Subcutaneous abdominal adipose tissue (tissue), 5 donors: ENCODE results near the gene SH3PXD2B.

Experiments
- H3K27ac ChIP-seq: one replicate; pipeline ENCODE4 v1.7.0; 2013; ENCODE audit warnings: low read depth, mild to moderate bottlenecking, inconsistent platforms, low read length, moderate library complexity
- H3K27me3 ChIP-seq, 5 donors: one replicate each; pipeline ENCODE4 v1.7.0; 2013; ENCODE audit warnings: low read length in 5 of 5, inconsistent platforms in 1 of 5; ENCODE audit not compliant: control insufficient read depth in 5 of 5, insufficient read depth in 4 of 5
- H3K36me3 ChIP-seq, 5 donors: one replicate each; pipeline ENCODE4 v1.7.0; 2013; ENCODE audit warnings: low read length in 5 of 5; ENCODE audit not compliant: control insufficient read depth in 5 of 5, insufficient read depth in 5 of 5
- H3K4me1 ChIP-seq, 5 donors: one replicate each; pipeline ENCODE4 v1.7.0; 2013; ENCODE audit warnings: low read length in 5 of 5, mild to moderate bottlenecking in 3 of 5, moderate library complexity in 1 of 5; ENCODE audit not compliant: control insufficient read depth in 5 of 5, insufficient read depth in 5 of 5
- H3K4me3 ChIP-seq, 5 donors: one replicate each; pipeline ENCODE4 v1.7.0; 2013; ENCODE audit warnings: low read length in 5 of 5, low read depth in 1 of 5
- H3K9ac ChIP-seq, 5 donors: one replicate each; pipeline ENCODE4 v1.7.0; 2013; ENCODE audit warnings: low read length in 5 of 5, mild to moderate bottlenecking in 4 of 5, moderate library complexity in 3 of 5
- H3K9me3 ChIP-seq, 5 donors: one replicate each; pipeline ENCODE4 v1.7.0; 2013; ENCODE audit warnings: low read length in 5 of 5; ENCODE audit not compliant: control insufficient read depth in 5 of 5
- donor health status: healthy.
- donor health status: healthy.
- donor health status: healthy.
- donor health status: healthy.
- donor health status: healthy.

SH3PXD2B gene

GRCh38 chr5:172422255-172422654, 32.1 kb downstream of the SH3PXD2B start:
- Histone ChIP-seq H3K27ac (no peak overlapping the region), H3K4me1 (peaks cover 18 to 54% (median 49%) of the 10 kb centered on the region in 5 donors), H3K36me3 (peaks cover 0 to 9% (median 4%) of the 10 kb centered on the region in 5 donors), H3K4me3 (no peak overlapping the region), H3K27me3 (peaks cover 0 to 2% (median 0%) of the 10 kb centered on the region in 5 donors), H3K9ac (no peak overlapping the region), H3K9me3 (no peaks in the 10 kb centered on the region)

GRCh38 chr5:172421020-172421419, 33.3 kb downstream of the SH3PXD2B start:
- Histone ChIP-seq H3K9ac (no peak overlapping the region), H3K4me1 (peaks cover 18 to 53% (median 47%) of the 10 kb centered on the region in 5 donors), H3K27me3 (peaks cover 0 to 2% (median 0%) of the 10 kb centered on the region in 5 donors), H3K9me3 (no peaks in the 10 kb centered on the region), H3K36me3 (peaks cover 0 to 9% (median 4%) of the 10 kb centered on the region in 5 donors), H3K27ac (peak overlapping the region; percentile 89), H3K4me3 (no peak overlapping the region)

- Histone ChIP-seq H3K36me3 (peaks cover 0 to 9% (median 4%) of the 10 kb centered on the region in 5 donors), H3K9me3 (no peaks in the 10 kb centered on the region), H3K27ac (peak overlapping the region; percentile 89), H3K4me3 (peak overlapping the region in 1 of 5 donors; percentile 19), H3K4me1 (peaks cover 18 to 50% (median 44%) of the 10 kb centered on the region in 5 donors), H3K9ac (peak overlapping the region in 2 of 5 donors; percentile 3 to 10), H3K27me3 (peaks cover 0 to 2% (median 0%) of the 10 kb centered on the region in 5 donors)
Observed at GRCh38 chr5:172420235-172420939, 33.9 kb downstream of the SH3PXD2B start.

GRCh38 chr5:172418862-172419814, 35.2 kb downstream of the SH3PXD2B start:
- Histone ChIP-seq H3K9ac (peak overlapping the region in 1 of 5 donors; percentile 3), H3K27ac (peak overlapping the region; percentile 89), H3K36me3 (peaks cover 0 to 9% (median 4%) of the 10 kb centered on the region in 5 donors), H3K4me1 (peaks cover 21 to 62% (median 55%) of the 10 kb centered on the region in 5 donors), H3K27me3 (peaks cover 0 to 2% (median 0%) of the 10 kb centered on the region in 5 donors), H3K4me3 (peak overlapping the region in 1 of 5 donors; percentile 35), H3K9me3 (no peaks in the 10 kb centered on the region)

GRCh38 chr5:172417983-172418630, 36.2 kb downstream of the SH3PXD2B start:
- Histone ChIP-seq H3K27me3 (peaks cover 0 to 2% (median 0%) of the 10 kb centered on the region in 5 donors), H3K9ac (no peak overlapping the region), H3K27ac (peak overlapping the region; percentile 55), H3K4me1 (peaks cover 23 to 72% (median 65%) of the 10 kb centered on the region in 5 donors), H3K9me3 (no peaks in the 10 kb centered on the region), H3K36me3 (peaks cover 0 to 9% (median 4%) of the 10 kb centered on the region in 5 donors), H3K4me3 (no peak overlapping the region)

GRCh38 chr5:172417130-172417841, 37.0 kb downstream of the SH3PXD2B start:
- Histone ChIP-seq H3K36me3 (peaks cover 0 to 9% (median 2%) of the 10 kb centered on the region in 5 donors), H3K4me1 (peaks cover 23 to 81% (median 72%) of the 10 kb centered on the region in 5 donors), H3K4me3 (no peak overlapping the region), H3K27ac (peak overlapping the region; percentile 55), H3K9ac (peak overlapping the region in 1 of 5 donors; percentile 13), H3K9me3 (no peaks in the 10 kb centered on the region), H3K27me3 (peaks cover 0 to 2% (median 0%) of the 10 kb centered on the region in 5 donors)

- H3K4me1 ChIP-seq, result peaks cover 27 to 88% (median 79%) of the 10 kb centered on the region in 5 donors
- H3K36me3 ChIP-seq, result peaks cover 0 to 1% (median 0%) of the 10 kb centered on the region in 5 donors
- no peak overlapping the region for H3K4me3 ChIP-seq
- H3K9me3 ChIP-seq, result no peaks in the 10 kb centered on the region
- H3K27ac ChIP-seq, result no peak overlapping the region
- H3K9ac ChIP-seq, result no peak overlapping the region
- H3K27me3 ChIP-seq, result peaks cover 0 to 2% (median 0%) of the 10 kb centered on the region in 5 donors
Observed at GRCh38 chr5:172415362-172416275, 38.7 kb downstream of the SH3PXD2B start.

- no peak overlapping the region for H3K9ac ChIP-seq
Observed at GRCh38 chr5:172414531-172415361, 39.6 kb downstream of the SH3PXD2B start.

More at GRCh38 chr5:172414531-172415361, 39.6 kb downstream of the SH3PXD2B start:
- peaks cover 23 to 80% (median 70%) of the 10 kb centered on the region in 5 donors for H3K4me1 ChIP-seq
- H3K27ac ChIP-seq, result no peak overlapping the region
- no peaks in the 10 kb centered on the region for H3K27me3 ChIP-seq
- H3K9me3 ChIP-seq, result no peaks in the 10 kb centered on the region
- H3K36me3 ChIP-seq, result no peaks in the 10 kb centered on the region
- H3K4me3 ChIP-seq, result peak overlapping the region in 2 of 5 donors; percentile 4 to 19
